A673 (cell line): ENCODE results near the gene FTO. TPM values are rescaled to one million over a fixed set of nuclear protein-coding genes. Genes with fewer than 3 reads are reported as not detected.

ENCODE experiments used
- BruUV-seq: library from RNA; stranded (reverse); fragments of 400-500 nt; replicated peaks from 2 replicates; lab custom pipeline; 2021; lab: Mats Ljungman, UMichigan
- CTCF ChIA-PET: fragments of 300-600 bp; sonication (Branson Sonifier 250); formaldehyde crosslinking; loops from one replicate; lab custom pipeline; 2022; ENCODE audit warnings: antibody characterized with exemption; lab: Charles Lee
- POLR2A ChIA-PET: fragments of 300-600 bp; sonication (Branson Sonifier 250); formaldehyde crosslinking; loops from one replicate; lab custom pipeline; 2022; ENCODE audit warnings: antibody characterized with exemption; ENCODE audit not compliant: low non-redundant PET; lab: Charles Lee
- DNase-seq: peaks from one replicate; pipeline ENCODE4 v3.0.0-alpha.2; 2015; ENCODE audit warnings: low spot score
- H3K27ac ChIP-seq: fragments of 200-600 bp; sonication (generic); 2 replicates; pipeline ENCODE4 v1.5.1; 2016; ENCODE audit warnings: mixed run types, low read depth, mild to moderate bottlenecking, mixed read lengths, antibody characterized with exemption, low read length; ENCODE audit not compliant: poor library complexity, severe bottlenecking
- H3K27me3 ChIP-seq: fragments of 200-600 bp; sonication (generic); replicated peaks from 2 replicates; pipeline ENCODE4 v1.6.1; 2017; ENCODE audit warnings: mixed run types, low read depth, mild to moderate bottlenecking, mixed read lengths, antibody characterized with exemption, low read length; ENCODE audit not compliant: insufficient read depth, poor library complexity
- H3K36me3 ChIP-seq: fragments of 200-600 bp; sonication (generic); 2 replicates; pipeline ENCODE4 v1.6.1; 2016; ENCODE audit warnings: mixed run types, mild to moderate bottlenecking, mixed read lengths, antibody characterized with exemption, low read length; ENCODE audit not compliant: insufficient read depth, poor library complexity, severe bottlenecking
- H3K4me1 ChIP-seq: fragments of 200-600 bp; sonication (generic); 2 replicates; pipeline ENCODE4 v1.6.1; 2017; ENCODE audit warnings: mixed run types, mild to moderate bottlenecking, mixed read lengths, antibody characterized with exemption, low read length; ENCODE audit not compliant: insufficient read depth, poor library complexity, severe bottlenecking
- H3K4me3 ChIP-seq: fragments of 200-600 bp; sonication (generic); 2 replicates; pipeline ENCODE4 v1.5.1; 2016; ENCODE audit warnings: low read depth, mixed run types, mild to moderate bottlenecking, mixed read lengths, low read length; ENCODE audit not compliant: poor library complexity, severe bottlenecking
- H3K9me3 ChIP-seq: fragments of 200-600 bp; sonication (generic); 2 replicates; pipeline ENCODE4 v1.6.1; 2016; ENCODE audit warnings: mixed run types, low read depth, mild to moderate bottlenecking, mixed read lengths, antibody characterized with exemption, low read length; ENCODE audit not compliant: poor library complexity, severe bottlenecking
- EZH2 ChIP-seq: fragments of 200-600 bp; sonication (generic); IDR thresholded peaks from 2 replicates; pipeline ENCODE4 v1.6.1; 2017; ENCODE audit warnings: borderline replicate concordance, low read depth, mild to moderate bottlenecking, mixed read lengths, antibody characterized with exemption, low read length; ENCODE audit not compliant: poor library complexity, severe bottlenecking
- intact Hi-C: fragments of 100-400 bp; cut with micrococcal nuclease; formaldehyde crosslinking; loops from one replicate; pipeline ENCODE4 v1.10.0; 2022; ENCODE audit not compliant: unreplicated experiment
- total RNA-seq: library from RNA; stranded (reverse); gene quantifications from 2 replicates; pipeline ENCODE4 v1.2.3, GENCODE V29; 2021
- TF ChIP-seq, protein P1 (sequence below): fragments of 300-800, 200-600 bp; sonication (generic); conservative IDR thresholded peaks from 2 replicates; pipeline ENCODE4 v1.5.1; 2017; ENCODE audit warnings: low read depth, mild to moderate bottlenecking, antibody characterized with exemption, low read length, moderate library complexity, mixed read lengths

Gene FTO
- total RNA-seq, 1 experiment from 2014 or later = 73.4 TPM

DNA sequence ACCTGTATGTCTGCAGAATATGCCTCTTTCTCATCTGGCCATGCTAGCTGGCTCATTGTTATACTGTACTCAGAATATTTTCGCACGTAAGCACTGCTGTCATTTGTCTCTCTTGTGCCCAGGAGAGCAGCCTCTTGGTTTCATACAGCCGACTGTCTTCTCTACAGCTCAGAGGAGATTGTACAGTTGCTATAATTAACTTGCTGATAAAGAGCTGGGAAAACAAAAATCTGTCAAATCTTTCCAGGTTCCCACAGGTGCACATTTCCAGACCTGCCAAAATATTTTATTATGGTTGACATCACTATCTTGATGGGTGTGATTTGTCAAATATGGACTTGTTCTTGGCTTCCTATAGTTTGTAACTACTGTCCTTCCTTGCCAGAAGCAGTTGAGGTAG, 122.7 kb downstream of the FTO start:
- TF ChIP-seq, protein P1, sequence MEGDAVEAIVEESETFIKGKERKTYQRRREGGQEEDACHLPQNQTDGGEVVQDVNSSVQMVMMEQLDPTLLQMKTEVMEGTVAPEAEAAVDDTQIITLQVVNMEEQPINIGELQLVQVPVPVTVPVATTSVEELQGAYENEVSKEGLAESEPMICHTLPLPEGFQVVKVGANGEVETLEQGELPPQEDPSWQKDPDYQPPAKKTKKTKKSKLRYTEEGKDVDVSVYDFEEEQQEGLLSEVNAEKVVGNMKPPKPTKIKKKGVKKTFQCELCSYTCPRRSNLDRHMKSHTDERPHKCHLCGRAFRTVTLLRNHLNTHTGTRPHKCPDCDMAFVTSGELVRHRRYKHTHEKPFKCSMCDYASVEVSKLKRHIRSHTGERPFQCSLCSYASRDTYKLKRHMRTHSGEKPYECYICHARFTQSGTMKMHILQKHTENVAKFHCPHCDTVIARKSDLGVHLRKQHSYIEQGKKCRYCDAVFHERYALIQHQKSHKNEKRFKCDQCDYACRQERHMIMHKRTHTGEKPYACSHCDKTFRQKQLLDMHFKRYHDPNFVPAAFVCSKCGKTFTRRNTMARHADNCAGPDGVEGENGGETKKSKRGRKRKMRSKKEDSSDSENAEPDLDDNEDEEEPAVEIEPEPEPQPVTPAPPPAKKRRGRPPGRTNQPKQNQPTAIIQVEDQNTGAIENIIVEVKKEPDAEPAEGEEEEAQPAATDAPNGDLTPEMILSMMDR = no peak
- no peak for TF ChIP-seq EZH2
- CTCF ChIA-PET = no interaction called here
- no peak for DNase-seq
- intact Hi-C loops = no loop called here
- Histone ChIP-seq H3K4me3 (no peak overlapping the region), H3K4me1 (no peaks in the 10 kb centered on the region), H3K36me3 (no peaks in the 10 kb centered on the region), H3K9me3 (no peaks in the 10 kb centered on the region), H3K27me3 (no peaks in the 10 kb centered on the region), H3K27ac (no peak overlapping the region)
- no TSS peak for BruUV-seq
- POLR2A ChIA-PET = no interaction called here

DNA sequence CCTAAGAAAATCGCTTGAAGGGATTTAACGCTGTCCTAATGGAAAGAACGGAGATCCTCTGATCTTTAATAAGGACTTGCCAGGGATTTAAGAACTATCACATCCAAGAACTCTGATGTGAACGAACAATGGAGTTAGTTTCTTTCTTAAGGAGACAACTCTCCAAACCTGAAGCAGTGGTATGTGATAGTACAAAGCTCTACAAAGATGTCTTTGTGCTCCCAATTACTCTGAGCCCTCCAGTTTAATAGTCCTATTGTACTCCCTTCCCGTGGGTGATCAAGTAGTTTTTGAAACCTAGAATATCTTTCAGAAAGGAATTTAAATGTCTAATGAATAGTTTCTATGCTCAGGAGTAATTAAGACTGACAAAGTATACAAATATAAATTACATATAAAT, 123.8 kb downstream of the FTO start:
- DNase-seq = no peak
- intact Hi-C loops = no loop called here
- Histone ChIP-seq H3K27ac (no peak overlapping the region), H3K4me1 (no peaks in the 10 kb centered on the region), H3K9me3 (no peaks in the 10 kb centered on the region), H3K27me3 (no peaks in the 10 kb centered on the region), H3K4me3 (no peak overlapping the region), H3K36me3 (no peaks in the 10 kb centered on the region)
- CTCF ChIA-PET = no interaction called here
- BruUV-seq = no TSS peak
- POLR2A ChIA-PET = no interaction called here
- no peak for TF ChIP-seq EZH2
- TF ChIP-seq, protein P1 = no peak

DNA sequence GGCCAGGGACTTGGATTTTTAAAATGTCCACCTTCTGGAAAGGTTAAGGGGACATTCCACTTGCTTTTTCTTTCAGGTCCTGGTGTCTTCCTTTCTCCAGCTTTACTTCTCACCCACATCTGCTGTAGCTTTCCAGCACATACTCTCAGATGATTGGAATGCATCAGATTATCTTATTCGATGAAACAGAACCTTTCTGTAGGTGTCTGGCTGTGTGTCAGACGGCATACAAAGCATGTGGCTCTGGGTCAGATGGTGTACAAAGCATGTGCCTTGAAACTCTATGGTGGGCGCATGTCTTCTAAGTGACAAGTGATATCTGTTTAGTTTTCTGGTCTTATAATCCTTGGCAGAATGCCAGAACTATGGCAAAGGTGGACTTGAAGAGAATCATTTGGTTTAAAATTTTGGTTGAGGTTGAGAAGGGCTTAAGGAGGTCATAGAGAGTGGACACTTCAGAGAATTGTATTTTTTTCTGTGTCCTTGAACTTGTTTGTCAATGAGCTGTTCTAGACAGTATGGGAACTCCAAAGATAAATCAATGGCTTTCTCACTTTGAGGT, 125.3 kb downstream of the FTO start:
- H3K36me3 ChIP-seq = no peaks in the 10 kb centered on the region
- CTCF ChIA-PET = no interaction called here
- H3K4me1 ChIP-seq = no peaks in the 10 kb centered on the region
- H3K9me3 ChIP-seq = no peaks in the 10 kb centered on the region
- no peak for TF ChIP-seq EZH2
- TF ChIP-seq, protein P1 = no peak
- no peaks in the 10 kb centered on the region for H3K27me3 ChIP-seq
- POLR2A ChIA-PET = no interaction called here
- H3K4me3 ChIP-seq = no peak overlapping the region
- BruUV-seq = no TSS peak
- intact Hi-C loops = no loop called here
- no peak overlapping the region for H3K27ac ChIP-seq
- no peak for DNase-seq
